HEK293T (cell line): ENCODE results near the gene ARMC5.

Source experiments
- ARNT ChIP-seq: fragments of 450-650 bp; IDR thresholded peaks from 2 replicates; pipeline ENCODE4 v1.6.1; 2017; ENCODE audit warnings: mild to moderate bottlenecking
- BHLHE40 ChIP-seq: fragments of 450-650 bp; IDR thresholded peaks from 2 replicates; pipeline ENCODE4 v1.6.1; 2016; ENCODE audit warnings: mild to moderate bottlenecking, moderate library complexity, borderline replicate concordance
- CTBP1 ChIP-seq: fragments of 450-650 bp; IDR thresholded peaks from 2 replicates; pipeline ENCODE4 v1.6.1; 2016; ENCODE audit warnings: borderline replicate concordance
- ELF4 ChIP-seq: fragments of 450-650 bp; IDR thresholded peaks from 2 replicates; pipeline ENCODE4 v1.6.1; 2017; ENCODE audit warnings: antibody characterized with exemption
- FOXK2 ChIP-seq: fragments of 450-650 bp; IDR thresholded peaks from 2 replicates; pipeline ENCODE4 v1.6.1; 2016; ENCODE audit warnings: mild to moderate bottlenecking
- FOXM1 ChIP-seq: fragments of 450-650 bp; IDR thresholded peaks from 2 replicates; pipeline ENCODE4 v1.6.1; 2017; ENCODE audit warnings: mild to moderate bottlenecking, borderline replicate concordance
- HDGF ChIP-seq: fragments of 450-650 bp; IDR thresholded peaks from 2 replicates; pipeline ENCODE4 v1.6.1; 2017; ENCODE audit warnings: antibody characterized with exemption, borderline replicate concordance
- LEF1 ChIP-seq: fragments of 450-650 bp; IDR thresholded peaks from 2 replicates; pipeline ENCODE4 v1.6.1; 2017; ENCODE audit warnings: mild to moderate bottlenecking, borderline replicate concordance
- SUZ12 ChIP-seq: fragments of 450-650 bp; IDR thresholded peaks from 2 replicates; pipeline ENCODE4 v1.6.1; 2016; ENCODE audit warnings: mild to moderate bottlenecking
- TARDBP ChIP-seq: fragments of 450-650 bp; IDR thresholded peaks from 2 replicates; pipeline ENCODE4 v1.6.1; 2016
- ZNF384 ChIP-seq: fragments of 450-650 bp; IDR thresholded peaks from 2 replicates; pipeline ENCODE4 v1.6.1; 2016
- TF ChIP-seq, protein P1 (sequence below): fragments of 450-650 bp; IDR thresholded peaks from 2 replicates; pipeline ENCODE4 v1.6.1; 2016

DNA sequence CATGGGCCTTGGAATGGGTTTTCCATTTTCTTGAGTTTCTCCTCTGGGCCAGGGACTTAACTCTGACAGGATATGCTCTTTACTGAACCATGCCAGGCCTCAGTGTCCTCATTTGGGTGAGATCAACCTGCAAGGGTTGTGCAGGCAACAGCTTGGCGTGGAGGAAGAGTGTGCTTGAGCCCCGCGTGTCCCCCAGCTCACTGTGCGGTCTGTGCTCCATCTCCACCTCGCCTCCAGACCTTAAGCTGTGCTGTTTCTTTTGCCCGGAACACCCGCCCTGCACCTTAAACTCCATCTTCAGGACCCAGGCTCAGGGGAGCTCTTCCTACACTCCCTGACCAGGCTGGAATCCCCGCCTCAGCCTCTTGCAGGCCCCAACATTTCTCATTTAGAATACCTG lies 39.2 kb downstream of the ARMC5 start:
- TF ChIP-seq ARNT (no peak), SUZ12 (no peak), FOXM1 (no peak), ELF4 (no peak), FOXK2 (no peak), TARDBP (no peak), LEF1 (no peak), BHLHE40 (no peak), HDGF (no peak), ZNF384 (no peak), CTBP1 (no peak)
- TF ChIP-seq, protein P1, sequence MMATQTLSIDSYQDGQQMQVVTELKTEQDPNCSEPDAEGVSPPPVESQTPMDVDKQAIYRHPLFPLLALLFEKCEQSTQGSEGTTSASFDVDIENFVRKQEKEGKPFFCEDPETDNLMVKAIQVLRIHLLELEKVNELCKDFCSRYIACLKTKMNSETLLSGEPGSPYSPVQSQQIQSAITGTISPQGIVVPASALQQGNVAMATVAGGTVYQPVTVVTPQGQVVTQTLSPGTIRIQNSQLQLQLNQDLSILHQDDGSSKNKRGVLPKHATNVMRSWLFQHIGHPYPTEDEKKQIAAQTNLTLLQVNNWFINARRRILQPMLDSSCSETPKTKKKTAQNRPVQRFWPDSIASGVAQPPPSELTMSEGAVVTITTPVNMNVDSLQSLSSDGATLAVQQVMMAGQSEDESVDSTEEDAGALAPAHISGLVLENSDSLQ = no peak
